Central memory CD4-positive, alpha-beta T cell (primary cell): ENCODE results near the gene TNNI2.
A peak's percentile ranks its signal among the peaks of the same experiment; 100 is the strongest.

Experiments used
- DNase-seq: peaks from one replicate; pipeline ENCODE4 v3.0.0; 2022

The TNNI2 gene

DNA sequence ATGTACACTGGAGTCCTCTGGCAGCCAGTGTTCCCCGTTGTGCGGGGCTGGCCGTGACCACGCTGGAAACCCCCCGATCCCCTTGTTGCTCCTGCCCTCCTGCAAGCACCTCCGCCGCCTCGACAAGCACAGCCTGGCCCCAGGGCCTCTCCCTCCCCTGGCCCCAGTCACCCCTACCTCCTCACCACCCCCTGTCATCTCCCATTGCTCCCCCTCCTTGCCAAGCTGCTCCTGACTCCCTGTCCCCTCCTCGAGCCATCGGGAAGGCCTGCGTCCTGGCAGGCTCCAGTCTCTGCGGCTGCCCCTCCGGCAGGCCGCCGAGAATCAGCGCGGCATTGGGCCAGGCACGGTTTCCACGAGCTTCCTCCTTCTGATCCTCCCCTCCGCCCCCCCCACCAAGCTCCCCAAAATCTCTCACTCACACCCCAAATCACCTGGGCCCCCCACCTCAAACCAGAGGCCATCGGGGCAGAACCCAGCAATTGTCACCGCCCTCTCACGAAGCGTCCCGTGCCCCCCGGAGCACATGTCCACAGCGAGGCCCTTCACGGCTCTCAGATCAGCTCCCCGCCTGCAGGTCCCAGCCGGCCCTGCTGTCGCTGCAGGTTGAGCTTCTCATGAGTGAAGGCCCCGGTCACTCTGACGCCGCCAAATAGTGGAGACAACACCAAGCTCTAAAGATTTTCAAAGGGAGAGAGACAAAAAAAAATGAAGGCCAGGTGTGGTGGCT is 8.4 kb downstream of the TNNI2 start:
- no peak for DNase-seq

GRCh38 chr11:1847926-1848639 is 9.3 kb downstream of the TNNI2 start:
- no peak for DNase-seq

- DNase-seq, result no peak
These were observed 10.1 kb downstream of the TNNI2 start for GRCh38 chr11:1848640-1849430.

- DNase-seq, result no peak
These were observed 12.8 kb downstream of the TNNI2 start for GRCh38 chr11:1851468-1852180.

- DNase-seq, result no peak
These were observed 13.6 kb downstream of the TNNI2 start for GRCh38 chr11:1852271-1852876.

DNA sequence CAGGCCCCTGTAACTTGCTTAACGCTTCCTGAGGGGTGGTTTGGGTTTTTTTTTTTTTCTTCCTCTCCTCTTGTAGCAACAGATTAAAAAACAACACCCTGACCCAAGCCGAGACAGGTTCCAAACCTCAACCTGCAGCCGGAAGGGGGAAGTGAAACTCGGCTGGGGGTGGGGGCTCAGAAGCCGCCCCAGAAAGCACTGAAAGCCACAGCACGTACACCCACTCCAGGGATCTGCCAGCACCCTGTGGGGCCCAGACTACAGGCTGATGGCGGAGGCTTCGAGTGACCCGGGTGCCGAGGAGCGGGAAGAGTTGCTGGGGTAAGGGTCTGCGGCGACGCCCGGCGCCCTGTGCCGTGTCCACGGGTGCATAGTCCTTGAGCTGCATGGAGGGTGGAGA is 14.1 kb downstream of the TNNI2 start, which contains the start of gene LSP1:
LSP1 (plus strand) TSS at position 208 of the 400 bp plus-strand sequence; CDS start at position 269, 61 bp downstream.
- DNase-seq, result peak; percentile 87

GRCh38 chr11:1853376-1854131 is 14.8 kb downstream of the TNNI2 start:
- no peak for DNase-seq

DNA sequence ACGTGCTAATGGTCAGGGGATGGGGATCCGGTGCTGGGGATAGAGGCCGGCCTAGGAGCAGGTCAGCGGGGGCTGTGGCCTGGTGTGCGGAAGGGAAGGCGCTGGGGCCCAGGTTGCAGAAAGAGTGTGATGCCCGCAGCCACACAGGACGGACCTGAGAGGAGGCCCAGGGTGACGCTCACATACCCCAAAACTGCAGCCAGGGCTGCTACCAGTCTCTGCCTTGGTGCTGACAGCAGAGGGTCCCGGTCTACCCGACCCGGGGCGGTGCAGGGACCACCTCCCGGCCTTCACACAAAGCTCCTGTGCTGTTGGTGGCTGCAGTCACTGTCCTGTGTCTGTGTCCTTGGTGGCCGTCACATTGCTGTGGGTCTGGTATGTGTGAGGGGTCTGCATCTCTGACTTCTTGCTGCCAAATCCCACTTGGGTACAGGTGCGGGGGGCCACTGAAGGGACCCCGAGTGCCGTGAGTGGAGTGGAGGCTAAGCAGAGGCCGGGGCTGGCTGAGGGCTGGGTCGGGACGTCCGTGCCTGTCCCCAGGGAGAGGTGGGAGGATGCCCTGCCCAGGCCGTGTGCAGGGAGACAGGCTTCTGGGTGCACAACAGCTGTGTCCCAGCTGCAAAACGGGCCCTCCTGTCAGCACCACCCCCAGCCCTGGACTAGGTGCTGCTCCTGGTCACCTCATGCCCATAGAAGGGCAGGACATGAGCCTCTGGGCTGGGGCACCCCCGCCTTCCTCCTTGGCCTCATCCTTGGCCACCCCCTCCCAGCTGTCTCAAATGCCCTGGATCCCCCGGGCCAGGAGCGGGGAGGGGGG is 15.6 kb downstream of the TNNI2 start:
- DNase-seq, result no peak

- no peak for DNase-seq
These were observed 16.4 kb downstream of the TNNI2 start for GRCh38 chr11:1854949-1855885.

GRCh38 chr11:1855886-1856265 is 17.1 kb downstream of the TNNI2 start:
- DNase-seq, result no peak

GRCh38 chr11:1856306-1857005 is 17.7 kb downstream of the TNNI2 start:
- DNase-seq, result no peak

- DNase-seq, result no peak
These were observed 18.3 kb downstream of the TNNI2 start for GRCh38 chr11:1857064-1857463.

GRCh38 chr11:1858154-1858553 is 19.4 kb downstream of the TNNI2 start:
- DNase-seq, result no peak

DNA sequence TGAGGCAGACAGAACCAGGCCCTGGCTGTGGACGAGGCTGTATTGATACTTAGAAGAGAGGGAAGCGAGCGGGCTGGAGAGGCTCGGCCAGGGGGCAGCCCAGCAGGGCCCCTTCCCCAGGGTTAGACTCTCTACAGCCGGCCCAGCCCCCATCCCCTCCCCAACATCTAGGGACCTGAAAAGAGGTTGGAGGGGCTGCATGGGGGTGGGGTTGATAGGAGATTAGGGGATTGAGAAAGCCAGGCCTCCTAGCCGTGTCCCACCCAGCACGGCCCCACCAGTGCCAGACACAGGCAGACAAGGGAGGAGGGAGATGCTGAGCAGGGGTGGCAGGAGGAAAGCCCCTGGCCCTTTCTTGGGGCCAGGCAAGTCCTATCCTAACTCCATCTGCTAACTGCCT is 19.8 kb downstream of the TNNI2 start:
- DNase-seq, result no peak

DNA sequence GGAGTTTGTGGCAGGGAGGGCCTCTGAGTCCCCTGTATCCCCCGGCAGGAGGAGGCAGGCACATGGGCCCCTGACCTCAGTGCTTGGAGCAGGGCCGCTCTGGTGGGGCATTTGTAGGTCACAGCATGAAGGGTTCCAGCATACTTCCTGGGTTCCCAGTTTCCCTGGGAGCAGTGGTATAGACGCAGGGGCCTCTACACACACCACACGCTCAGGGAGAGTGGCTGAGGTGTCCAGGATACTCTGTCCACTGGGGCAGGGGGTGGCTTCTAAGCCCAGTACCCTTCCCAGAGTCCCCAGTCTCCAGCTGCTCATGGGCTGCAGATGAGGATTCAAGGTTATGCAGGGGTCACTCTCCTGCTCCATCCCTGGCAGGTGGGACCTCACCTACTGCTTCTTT is 20.2 kb downstream of the TNNI2 start:
- no peak for DNase-seq

DNA sequence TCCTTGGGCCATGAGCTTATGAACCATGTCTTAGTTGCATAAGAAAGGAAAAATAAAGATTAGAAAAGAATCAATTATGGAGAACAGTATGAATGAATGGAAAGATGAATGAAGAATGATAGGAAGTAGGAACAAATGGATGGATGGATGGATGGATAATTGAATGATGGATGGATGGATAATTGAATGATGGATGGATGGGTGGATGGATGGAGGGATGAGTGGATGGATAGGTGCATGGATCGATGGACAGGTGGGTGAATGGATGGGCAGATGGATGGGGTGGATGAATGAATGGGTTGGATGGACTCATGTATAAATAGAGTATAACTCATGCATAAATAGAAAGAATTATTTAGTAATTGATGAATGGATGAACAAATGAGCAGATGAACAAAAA is 21.3 kb downstream of the TNNI2 start:
- no peak for DNase-seq

DNA sequence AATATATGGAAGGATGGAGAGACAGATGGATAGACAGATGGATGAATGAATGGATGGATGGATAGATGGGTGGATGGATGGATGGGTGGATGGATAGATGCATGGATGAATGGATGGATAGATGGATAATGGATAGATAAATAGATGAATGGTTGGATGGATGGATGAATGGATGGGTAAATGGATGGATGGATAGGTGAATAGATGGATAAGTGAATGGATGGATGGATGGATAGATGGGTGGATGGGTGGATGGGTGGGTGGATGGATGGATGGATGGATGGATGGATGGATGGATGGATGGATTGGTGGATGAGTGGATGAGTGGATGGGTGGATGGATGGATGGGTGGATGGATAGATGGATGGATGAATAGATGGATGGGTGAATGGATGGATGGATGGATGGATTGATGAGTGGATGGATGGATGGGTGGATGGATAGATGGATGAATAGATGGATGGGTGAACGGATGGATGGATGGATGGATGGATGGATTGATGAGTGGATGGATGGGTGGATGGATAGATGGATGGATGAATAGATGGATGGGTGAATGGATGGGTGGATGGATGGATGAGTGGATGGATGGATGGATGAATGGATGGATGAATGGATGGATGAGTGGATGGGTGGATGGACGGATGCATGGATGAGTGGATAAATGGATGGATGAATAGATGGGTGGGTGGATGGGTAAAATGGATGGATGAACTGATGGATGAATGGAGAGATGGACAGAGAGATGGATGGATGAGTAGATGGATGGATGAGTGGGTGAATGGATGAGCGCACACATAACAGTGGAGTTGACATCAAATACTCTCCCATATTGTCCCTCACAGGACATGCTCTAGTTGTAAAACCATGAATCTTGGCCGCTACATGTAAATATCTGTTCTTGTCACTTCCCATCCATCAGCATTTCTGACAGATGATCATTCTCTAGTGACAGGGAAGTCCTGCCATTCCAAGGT is 22.9 kb downstream of the TNNI2 start:
- DNase-seq, result no peak
